BLaER1 treated with 17β-estradiol and CSF1 and Interleukin-3, amounts not matched to agents 10 nM and 100 nM (cell line): ENCODE measurements around the gene DCTN3.
A peak's percentile ranks its signal among the peaks of the same experiment; 100 is the strongest.

Experiments
- H3K27ac ChIP-seq, 11 experiments: shearing (Covaris generic); formaldehyde crosslinking; 2 replicates each; pipeline ENCODE4 v1.8.1; 2022
- H3K27me3 ChIP-seq, 11 experiments: shearing (Covaris generic); formaldehyde crosslinking; 2 replicates each; pipeline ENCODE4 v1.8.1; 2022
- H3K36me3 ChIP-seq, 11 experiments: shearing (Covaris generic); formaldehyde crosslinking; 2 replicates each; pipeline ENCODE4 v1.8.1; 2022
- H3K4me1 ChIP-seq, 10 experiments: shearing (Covaris generic); formaldehyde crosslinking; 2 replicates each; pipeline ENCODE4 v1.8.1; 2022
- H3K4me2 ChIP-seq, 11 experiments: shearing (Covaris generic); formaldehyde crosslinking; 2 replicates each; pipeline ENCODE4 v1.8.1; 2022
- H3K4me3 ChIP-seq, 10 experiments: shearing (Covaris generic); formaldehyde crosslinking; 2 replicates each; pipeline ENCODE4 v1.8.1; 2022
- H3K9ac ChIP-seq, 11 experiments: shearing (Covaris generic); formaldehyde crosslinking; 2 replicates each; pipeline ENCODE4 v1.8.1; 2022
- H3K9me3 ChIP-seq, 11 experiments: shearing (Covaris generic); formaldehyde crosslinking; replicated peaks in 1 of 11; 2 replicates each; pipeline ENCODE4 v1.8.1; 2022
- H4K20me1 ChIP-seq, 11 experiments: shearing (Covaris generic); formaldehyde crosslinking; 2 replicates each; pipeline ENCODE4 v1.8.1; 2022
- Cebpa-rat ChIP-seq, 11 experiments: shearing (Covaris generic); IDR thresholded peaks; 2 replicates each; pipeline ENCODE4 v1.8.1; 2022

Gene DCTN3

GRCh38 chr9:34624475-34625185 is 4.3 kb upstream of the DCTN3 start:
- H3K36me3 ChIP-seq, result no peaks in the 10 kb centered on the region; a peak in 1 of 22 replicates
- no peak for TF ChIP-seq Cebpa-rat (IDR thresholded peaks at IDR 0.05)
- H3K27ac ChIP-seq, result no peak overlapping the region
- peaks cover 18 to 42% (median 30%) of the 10 kb centered on the region in 11 experiments; a peak in 20 of 22 replicates for H3K9me3 ChIP-seq
- peaks cover 90 to 100% (median 100%) of the 10 kb centered on the region in 11 experiments for H3K27me3 ChIP-seq
- peaks cover 3 to 31% (median 10%) of the 10 kb centered on the region in 10 experiments; a peak in 19 of 20 replicates for H3K4me1 ChIP-seq
- no peak overlapping the region for H3K9ac ChIP-seq
- H4K20me1 ChIP-seq, result peaks cover 0 to 34% (median 18%) of the 10 kb centered on the region in 11 experiments; a peak in 14 of 22 replicates
- no peak overlapping the region for H3K4me3 ChIP-seq
- no peak overlapping the region for H3K4me2 ChIP-seq

GRCh38 chr9:34623374-34624235 is 3.3 kb upstream of the DCTN3 start:
- no peak overlapping the region for H3K9ac ChIP-seq
- 0 out of 20 replicates have a peak overlapping the region, but pooled peaks of 1 of the 10 experiments have one; percentile 31 for H3K4me3 ChIP-seq
- peaks cover 0 to 2% (median 0%) of the 10 kb centered on the region in 11 experiments; a peak in 2 of 22 replicates for H3K36me3 ChIP-seq
- peaks cover 80 to 100% (median 98%) of the 10 kb centered on the region in 11 experiments for H3K27me3 ChIP-seq
- peaks cover 18 to 44% (median 30%) of the 10 kb centered on the region in 11 experiments; a peak in 20 of 22 replicates for H3K9me3 ChIP-seq
- no peak overlapping the region for H3K4me2 ChIP-seq
- peaks cover 8 to 28% (median 15%) of the 10 kb centered on the region in 10 experiments; a peak in 19 of 20 replicates for H3K4me1 ChIP-seq
- H4K20me1 ChIP-seq, result peaks cover 0 to 24% (median 11%) of the 10 kb centered on the region in 11 experiments; a peak in 13 of 22 replicates
- no peak for TF ChIP-seq Cebpa-rat (IDR thresholded peaks at IDR 0.05)
- no peak overlapping the region for H3K27ac ChIP-seq

DNA sequence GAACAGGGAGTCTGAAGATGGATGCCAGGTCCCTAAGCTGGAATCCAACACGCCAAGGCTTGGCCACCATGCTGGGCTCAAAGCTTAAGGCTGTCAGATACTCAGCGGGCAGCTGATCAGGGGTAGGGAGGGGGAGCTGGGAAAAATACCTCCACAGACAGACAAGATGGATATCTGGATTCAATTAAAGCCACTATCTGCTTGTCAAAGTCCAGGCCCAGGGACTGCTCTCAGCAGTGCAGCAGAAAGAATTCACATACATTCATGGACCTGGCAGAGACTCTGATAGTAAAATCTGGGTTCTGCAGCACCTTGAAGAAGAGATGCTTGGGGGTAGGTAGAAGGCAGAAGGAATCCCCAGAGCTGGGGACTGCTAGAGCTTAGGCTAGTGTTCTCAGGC is 5.2 kb downstream of the DCTN3 start:
- Histone ChIP-seq H3K4me1 (peaks cover 26 to 36% (median 33%) of the 10 kb centered on the region in 10 experiments), H3K27me3 (peaks cover 5 to 20% (median 13%) of the 10 kb centered on the region in 11 experiments; a peak in 21 of 22 replicates), H3K36me3 (peaks cover 0 to 37% (median 22%) of the 10 kb centered on the region in 11 experiments; a peak in 15 of 22 replicates), H4K20me1 (no peaks in the 10 kb centered on the region), H3K9ac (no peak overlapping the region), H3K4me2 (no peak overlapping the region), H3K4me3 (no peak overlapping the region), H3K27ac (no peak overlapping the region), H3K9me3 (peaks cover 0 to 8% (median 4%) of the 10 kb centered on the region in 11 experiments; a peak in 16 of 22 replicates)
- TF ChIP-seq Cebpa-rat (IDR thresholded peaks at IDR 0.05), result no peak

DNA sequence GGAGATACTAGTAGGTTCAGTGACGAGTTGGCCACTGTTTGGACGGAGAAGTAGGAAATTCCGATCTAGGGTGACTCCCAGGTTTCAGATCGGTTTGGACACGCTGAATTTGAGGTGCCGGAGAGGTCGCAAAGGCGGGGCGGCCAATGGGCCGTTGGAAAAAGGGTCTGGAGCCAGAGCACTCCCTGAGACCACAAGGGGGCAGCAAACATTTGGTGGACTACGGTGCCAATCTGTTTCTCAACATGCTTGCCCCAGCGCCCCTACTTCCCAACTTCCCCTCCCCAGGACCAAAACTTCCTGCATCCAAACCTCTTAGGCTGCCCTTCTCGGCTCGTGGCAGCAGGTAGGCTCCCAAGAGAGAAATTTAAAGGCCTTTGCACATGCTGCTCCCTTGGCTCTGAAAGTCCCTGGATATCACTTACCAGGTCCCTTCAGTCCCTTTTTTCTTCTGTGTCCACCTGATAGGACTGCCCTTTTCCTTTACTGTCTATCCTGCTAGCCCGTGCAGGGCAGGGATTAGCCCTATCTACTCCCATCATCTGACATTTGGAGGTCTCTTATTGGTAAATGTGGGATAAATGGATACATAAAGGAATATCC is 7.4 kb downstream of the DCTN3 start:
- no peak; a peak in 1 of 22 replicates for TF ChIP-seq Cebpa-rat (IDR thresholded peaks at IDR 0.05)
- Histone ChIP-seq H4K20me1 (no peaks in the 10 kb centered on the region), H3K27ac (peak overlapping the region in 9 of 11 experiments; percentile 87 to 97 (median 95); a peak in 18 of 22 replicates), H3K36me3 (peaks cover 0 to 33% (median 18%) of the 10 kb centered on the region in 11 experiments; a peak in 15 of 22 replicates), H3K27me3 (no peaks in the 10 kb centered on the region; a peak in 1 of 22 replicates), H3K4me2 (peak overlapping the region; percentile 92 to 99 (median 97)), H3K4me1 (peaks cover 19 to 29% (median 26%) of the 10 kb centered on the region in 10 experiments), H3K4me3 (peak overlapping the region; percentile 71 to 88 (median 80)), H3K9me3 (0 out of 22 replicates have a peak, but pooled peaks cover 0 to 5% (median 0%) of the 10 kb centered on the region in 11 experiments), H3K9ac (peak overlapping the region; percentile 89 to 96 (median 94))

- Histone ChIP-seq H3K27me3 (no peaks in the 10 kb centered on the region; a peak in 1 of 22 replicates), H3K9me3 (0 out of 22 replicates have a peak, but pooled peaks cover 0 to 5% (median 0%) of the 10 kb centered on the region in 11 experiments), H4K20me1 (no peaks in the 10 kb centered on the region), H3K36me3 (peaks cover 0 to 25% (median 12%) of the 10 kb centered on the region in 11 experiments; a peak in 13 of 22 replicates), H3K4me1 (peaks cover 19 to 29% (median 26%) of the 10 kb centered on the region in 10 experiments), H3K27ac (peak within 1 kb of the TSS; percentile 87 to 97 (median 94)), H3K4me3 (peak within 1 kb of the TSS; percentile 71 to 88 (median 80)), H3K9ac (peak within 1 kb of the TSS; percentile 89 to 96 (median 94)), H3K4me2 (peak within 1 kb of the TSS; percentile 92 to 99 (median 97))
- no peak; a peak in 1 of 22 replicates for TF ChIP-seq Cebpa-rat (IDR thresholded peaks at IDR 0.05)
Measured at GRCh38 chr9:34611811-34612787, 8.2 kb downstream of the DCTN3 start, which contains the start of gene RPP25L. RPP25L (minus strand) TSS chr9:34612097; CDS start chr9:34611296, 801 bp downstream.

DNA sequence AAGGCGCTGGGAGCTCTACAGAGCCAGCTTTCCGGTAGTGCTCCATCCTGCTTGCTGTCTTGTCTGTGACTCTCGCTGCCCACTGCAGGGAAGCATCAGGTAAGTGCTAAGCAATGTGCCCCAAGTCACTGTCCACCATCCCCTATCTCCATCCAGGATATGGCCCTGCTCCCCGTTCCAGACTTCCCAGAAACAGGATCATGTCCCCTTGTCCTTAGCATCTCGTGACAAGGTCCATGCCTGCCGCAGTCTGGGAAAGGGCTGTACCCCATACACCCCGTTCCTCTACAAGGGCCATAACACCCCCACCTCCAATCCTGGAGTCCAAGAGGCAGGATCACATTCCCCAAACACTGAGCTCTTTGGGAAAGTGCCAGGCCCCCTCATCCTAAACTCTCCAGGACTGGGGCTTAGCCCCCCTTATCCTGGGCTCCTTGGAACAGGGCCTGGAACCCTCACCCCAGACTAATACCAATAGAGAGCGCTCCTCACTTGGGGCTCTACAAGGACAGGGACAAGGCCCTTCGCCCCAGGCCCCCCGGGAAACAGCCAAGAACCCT is 9.0 kb downstream of the DCTN3 start:
- Histone ChIP-seq H3K4me1 (peaks cover 19 to 29% (median 26%) of the 10 kb centered on the region in 10 experiments), H3K4me2 (peak overlapping the region; percentile 92 to 99 (median 97)), H3K4me3 (peak overlapping the region; percentile 71 to 88 (median 80)), H4K20me1 (no peaks in the 10 kb centered on the region), H3K27ac (peak overlapping the region; percentile 87 to 97 (median 94)), H3K9me3 (0 out of 22 replicates have a peak, but pooled peaks cover 0 to 5% (median 0%) of the 10 kb centered on the region in 11 experiments), H3K36me3 (peaks cover 0 to 18% (median 7%) of the 10 kb centered on the region in 11 experiments; a peak in 12 of 22 replicates), H3K27me3 (no peaks in the 10 kb centered on the region), H3K9ac (peak overlapping the region; percentile 89 to 96 (median 94))
- no peak for TF ChIP-seq Cebpa-rat (IDR thresholded peaks at IDR 0.05)
